ENCODE results near the gene DEFB132. TPM values are rescaled to one million over a fixed set of nuclear protein-coding genes. Genes with fewer than 3 reads are reported as not detected.
A peak's percentile ranks its signal among the peaks of the same experiment; 100 is the strongest.

Gene DEFB132
- total and polyA plus RNA-seq, 9 of the 15 experiments (the other 6 are each of a cell fraction or from before 2014, with no cell fraction given) = not detected

GRCh38 chr20:309306-309840 lies 51.8 kb downstream of the DEFB132 start:
- DNase-seq (ENCODE audit: extremely low read depth in 1 of 4, low spot score in 3 of 4) (no peak), FAIRE-seq (no peak), ATAC-seq (peak; percentile 51)
- Histone ChIP-seq H3K9me3 (replicated peaks; ENCODE audit: control insufficient read depth, insufficient read depth, low read depth, low read length) (no peaks in the 10 kb centered on the region), H3K9ac (ENCODE audit: insufficient read depth in 1 of 2, low read depth in 2 of 2, low read length in 2 of 2) (no peak overlapping the region), H3K4me1 (replicated peaks in 1 of 2; ENCODE audit: control insufficient read depth in 2 of 2, insufficient read depth in 2 of 2, low read length in 2 of 2) (peaks cover 0 to 4% of the 10 kb centered on the region in 2 experiments; a peak in 2 of 5 replicates), H4K20me1 (replicated peaks; ENCODE audit: control insufficient read depth, insufficient read depth, low read length) (no peaks in the 10 kb centered on the region), H3K4me2 (ENCODE audit: insufficient read depth, low read length) (no peak overlapping the region), H3K27me3 (ENCODE audit: control insufficient read depth in 2 of 2, insufficient read depth in 2 of 2, low read length in 2 of 2) (no peaks in the 10 kb centered on the region), H2AFZ (ENCODE audit: low read depth, low read length) (peak overlapping the region; percentile 76), H3K36me3 (ENCODE audit: control insufficient read depth, insufficient read depth, low read length) (no peaks in the 10 kb centered on the region), H3K4me3 (no peak overlapping the region), H3K79me2 (ENCODE audit: control insufficient read depth, insufficient read depth, low read length) (no peaks in the 10 kb centered on the region), H3K27ac (ENCODE audit: extremely low read depth, low read depth, low read length) (no peak overlapping the region), H3K9me1 (ENCODE audit: control insufficient read depth, insufficient read depth, low read length) (no peaks in the 10 kb centered on the region)
- ChIA-PET CTCF (ENCODE audit: low intra/inter-chr PET ratio) (no interaction called here), POLR2A (interaction anchor here (0.7 to 2.0 kb wide), 3 partner anchors 9 to 467 kb away, joined by 3 to 7 read pairs (median 4); no protein-coding TSS in a partner anchor)
- in situ Hi-C loops (cut with MboI) = no loop called here
- no peak for TF ChIP-seq SRSF9 (IDR thresholded peaks at IDR 0.05; ENCODE audit: borderline replicate concordance, low read depth, low read length)
- TF ChIP-seq ZNF24 (IDR thresholded peaks at IDR 0.05) = no peak
- peak in 1 of 2 experiments; percentile 37; a peak in 1 of 4 replicates for TF ChIP-seq RAD21 (CRISPR knock-in tag; conservative IDR thresholded peaks at IDR 0.05 in 1 of 2, IDR thresholded peaks at IDR 0.05 in 1 of 2)
- TF ChIP-seq, protein P1, sequence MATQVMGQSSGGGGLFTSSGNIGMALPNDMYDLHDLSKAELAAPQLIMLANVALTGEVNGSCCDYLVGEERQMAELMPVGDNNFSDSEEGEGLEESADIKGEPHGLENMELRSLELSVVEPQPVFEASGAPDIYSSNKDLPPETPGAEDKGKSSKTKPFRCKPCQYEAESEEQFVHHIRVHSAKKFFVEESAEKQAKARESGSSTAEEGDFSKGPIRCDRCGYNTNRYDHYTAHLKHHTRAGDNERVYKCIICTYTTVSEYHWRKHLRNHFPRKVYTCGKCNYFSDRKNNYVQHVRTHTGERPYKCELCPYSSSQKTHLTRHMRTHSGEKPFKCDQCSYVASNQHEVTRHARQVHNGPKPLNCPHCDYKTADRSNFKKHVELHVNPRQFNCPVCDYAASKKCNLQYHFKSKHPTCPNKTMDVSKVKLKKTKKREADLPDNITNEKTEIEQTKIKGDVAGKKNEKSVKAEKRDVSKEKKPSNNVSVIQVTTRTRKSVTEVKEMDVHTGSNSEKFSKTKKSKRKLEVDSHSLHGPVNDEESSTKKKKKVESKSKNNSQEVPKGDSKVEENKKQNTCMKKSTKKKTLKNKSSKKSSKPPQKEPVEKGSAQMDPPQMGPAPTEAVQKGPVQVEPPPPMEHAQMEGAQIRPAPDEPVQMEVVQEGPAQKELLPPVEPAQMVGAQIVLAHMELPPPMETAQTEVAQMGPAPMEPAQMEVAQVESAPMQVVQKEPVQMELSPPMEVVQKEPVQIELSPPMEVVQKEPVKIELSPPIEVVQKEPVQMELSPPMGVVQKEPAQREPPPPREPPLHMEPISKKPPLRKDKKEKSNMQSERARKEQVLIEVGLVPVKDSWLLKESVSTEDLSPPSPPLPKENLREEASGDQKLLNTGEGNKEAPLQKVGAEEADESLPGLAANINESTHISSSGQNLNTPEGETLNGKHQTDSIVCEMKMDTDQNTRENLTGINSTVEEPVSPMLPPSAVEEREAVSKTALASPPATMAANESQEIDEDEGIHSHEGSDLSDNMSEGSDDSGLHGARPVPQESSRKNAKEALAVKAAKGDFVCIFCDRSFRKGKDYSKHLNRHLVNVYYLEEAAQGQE (IDR thresholded peaks at IDR 0.05; ENCODE audit: borderline replicate concordance) = 0 out of 2 replicates have a peak, but pooled peaks have one; percentile 7
- TF ChIP-seq, protein P1 (CRISPR knock-in tag; IDR thresholded peaks at IDR 0.05; ENCODE audit: low read depth) = no peak
- TF ChIP-seq, protein P2, sequence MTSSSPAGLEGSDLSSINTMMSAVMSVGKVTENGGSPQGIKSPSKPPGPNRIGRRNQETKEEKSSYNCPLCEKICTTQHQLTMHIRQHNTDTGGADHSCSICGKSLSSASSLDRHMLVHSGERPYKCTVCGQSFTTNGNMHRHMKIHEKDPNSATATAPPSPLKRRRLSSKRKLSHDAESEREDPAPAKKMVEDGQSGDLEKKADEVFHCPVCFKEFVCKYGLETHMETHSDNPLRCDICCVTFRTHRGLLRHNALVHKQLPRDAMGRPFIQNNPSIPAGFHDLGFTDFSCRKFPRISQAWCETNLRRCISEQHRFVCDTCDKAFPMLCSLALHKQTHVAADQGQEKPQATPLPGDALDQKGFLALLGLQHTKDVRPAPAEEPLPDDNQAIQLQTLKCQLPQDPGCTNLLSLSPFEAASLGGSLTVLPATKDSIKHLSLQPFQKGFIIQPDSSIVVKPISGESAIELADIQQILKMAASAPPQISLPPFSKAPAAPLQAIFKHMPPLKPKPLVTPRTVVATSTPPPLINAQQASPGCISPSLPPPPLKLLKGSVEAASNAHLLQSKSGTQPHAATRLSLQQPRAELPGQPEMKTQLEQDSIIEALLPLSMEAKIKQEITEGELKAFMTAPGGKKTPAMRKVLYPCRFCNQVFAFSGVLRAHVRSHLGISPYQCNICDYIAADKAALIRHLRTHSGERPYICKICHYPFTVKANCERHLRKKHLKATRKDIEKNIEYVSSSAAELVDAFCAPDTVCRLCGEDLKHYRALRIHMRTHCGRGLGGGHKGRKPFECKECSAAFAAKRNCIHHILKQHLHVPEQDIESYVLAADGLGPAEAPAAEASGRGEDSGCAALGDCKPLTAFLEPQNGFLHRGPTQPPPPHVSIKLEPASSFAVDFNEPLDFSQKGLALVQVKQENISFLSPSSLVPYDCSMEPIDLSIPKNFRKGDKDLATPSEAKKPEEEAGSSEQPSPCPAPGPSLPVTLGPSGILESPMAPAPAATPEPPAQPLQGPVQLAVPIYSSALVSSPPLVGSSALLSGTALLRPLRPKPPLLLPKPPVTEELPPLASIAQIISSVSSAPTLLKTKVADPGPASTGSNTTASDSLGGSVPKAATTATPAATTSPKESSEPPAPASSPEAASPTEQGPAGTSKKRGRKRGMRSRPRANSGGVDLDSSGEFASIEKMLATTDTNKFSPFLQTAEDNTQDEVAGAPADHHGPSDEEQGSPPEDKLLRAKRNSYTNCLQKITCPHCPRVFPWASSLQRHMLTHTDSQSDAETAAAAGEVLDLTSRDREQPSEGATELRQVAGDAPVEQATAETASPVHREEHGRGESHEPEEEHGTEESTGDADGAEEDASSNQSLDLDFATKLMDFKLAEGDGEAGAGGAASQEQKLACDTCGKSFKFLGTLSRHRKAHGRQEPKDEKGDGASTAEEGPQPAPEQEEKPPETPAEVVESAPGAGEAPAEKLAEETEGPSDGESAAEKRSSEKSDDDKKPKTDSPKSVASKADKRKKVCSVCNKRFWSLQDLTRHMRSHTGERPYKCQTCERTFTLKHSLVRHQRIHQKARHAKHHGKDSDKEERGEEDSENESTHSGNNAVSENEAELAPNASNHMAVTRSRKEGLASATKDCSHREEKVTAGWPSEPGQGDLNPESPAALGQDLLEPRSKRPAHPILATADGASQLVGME (CRISPR knock-in tag; IDR thresholded peaks at IDR 0.05) = no peak
- no TSS peak for BruUV-seq (replicated peaks)
- intact Hi-C loops (cut with micrococcal nuclease) = no loop called here
- 15% methylated on average over 6 of the region's 6 CpGs for whole genome bisulfite sequencing (ENCODE audit: insufficient coverage, low coverage, missing lambda C conversion rate)
